Measurements from ENCODE around the gene ARMC7. TPM values are rescaled to one million over a fixed set of nuclear protein-coding genes. Genes with fewer than 3 reads are reported as not detected.

Gene ARMC7
- total RNA-seq, 2 donors from 2014 or later: 13.3 to 13.7 TPM

GRCh38 chr17:75086496-75087181 is 23.1 kb upstream of the ARMC7 start:
- H3K4me3 Mint-ChIP-seq: peak overlapping the region; percentile 78

GRCh38 chr17:75087182-75087557 is 22.6 kb upstream of the ARMC7 start:
- no peaks in the 10 kb centered on the region for H3K36me3 Mint-ChIP-seq
- H3K4me3 Mint-ChIP-seq: peak overlapping the region; percentile 78
- peak overlapping the region; percentile 62 to 66 for H3K27ac Mint-ChIP-seq
- DNase-seq (ENCODE audit: low spot score) (no peak), ATAC-seq (no peak)
- no peaks in the 10 kb centered on the region for H3K9me3 Mint-ChIP-seq
- H3K4me1 Mint-ChIP-seq (ENCODE audit: low read depth in 2 of 2): peaks cover 16 to 21% of the 10 kb centered on the region in 2 donors
- H3K27me3 Mint-ChIP-seq: peaks cover 0 to 2% of the 10 kb centered on the region in 2 donors

More at GRCh38 chr17:75086496-75087181, 23.1 kb upstream of the ARMC7 start:
- Mint-ChIP-seq H3K9me3 (no peaks in the 10 kb centered on the region), H3K4me1 (ENCODE audit: low read depth in 2 of 2) (peaks cover 16 to 17% of the 10 kb centered on the region in 2 donors), H3K27ac (peak overlapping the region; percentile 62 to 66), H3K36me3 (no peaks in the 10 kb centered on the region), H3K27me3 (peaks cover 0 to 2% of the 10 kb centered on the region in 2 donors)
- no peak for DNase-seq (ENCODE audit: low spot score)
- no peak for ATAC-seq

GRCh38 chr17:75087558-75088453 is 22.0 kb upstream of the ARMC7 start, which contains the start of gene SLC16A5:
TSS of gene SLC16A5 (plus strand) at chr17:75087954. CDS start at chr17:75093637, 5,683 bp downstream.
- DNase-seq (ENCODE audit: low spot score): peak; percentile 79
- peak within 1 kb of the TSS; percentile 62 to 66 for H3K27ac Mint-ChIP-seq
- peak; percentile 80 to 90 for ATAC-seq
- H3K27me3 Mint-ChIP-seq: no peaks in the 10 kb centered on the region
- peak within 1 kb of the TSS; percentile 78 for H3K4me3 Mint-ChIP-seq
- no peaks in the 10 kb centered on the region for H3K36me3 Mint-ChIP-seq
- H3K4me1 Mint-ChIP-seq (ENCODE audit: low read depth in 2 of 2): peaks cover 16 to 23% of the 10 kb centered on the region in 2 donors
- H3K9me3 Mint-ChIP-seq: no peaks in the 10 kb centered on the region

GRCh38 chr17:75088465-75089417 is 21.0 kb upstream of the ARMC7 start:
- ATAC-seq (no peak), DNase-seq (ENCODE audit: low spot score) (no peak)
- Mint-ChIP-seq H3K36me3 (no peaks in the 10 kb centered on the region), H3K27me3 (no peaks in the 10 kb centered on the region), H3K9me3 (no peaks in the 10 kb centered on the region), H3K4me3 (peak overlapping the region; percentile 78), H3K27ac (peak overlapping the region; percentile 47 to 66), H3K4me1 (ENCODE audit: low read depth in 2 of 2) (peaks cover 16 to 23% of the 10 kb centered on the region in 2 donors)

- no peaks in the 10 kb centered on the region for H3K9me3 Mint-ChIP-seq
- H3K4me3 Mint-ChIP-seq: no peak overlapping the region
- peaks cover 16 to 23% of the 10 kb centered on the region in 2 donors for H3K4me1 Mint-ChIP-seq (ENCODE audit: low read depth in 2 of 2)
- ATAC-seq (no peak), DNase-seq (ENCODE audit: low spot score) (no peak)
- no peaks in the 10 kb centered on the region for H3K27me3 Mint-ChIP-seq
- no peaks in the 10 kb centered on the region for H3K36me3 Mint-ChIP-seq
- no peak overlapping the region for H3K27ac Mint-ChIP-seq
These were observed 18.6 kb upstream of the ARMC7 start for GRCh38 chr17:75090871-75091854.

GRCh38 chr17:75091855-75092327 is 17.9 kb upstream of the ARMC7 start:
- no peak overlapping the region for H3K4me3 Mint-ChIP-seq
- ATAC-seq: no peak
- H3K27me3 Mint-ChIP-seq: no peaks in the 10 kb centered on the region
- H3K4me1 Mint-ChIP-seq (ENCODE audit: low read depth in 2 of 2): peaks cover 10 to 18% of the 10 kb centered on the region in 2 donors
- no peak for DNase-seq (ENCODE audit: low spot score)
- H3K9me3 Mint-ChIP-seq: no peaks in the 10 kb centered on the region
- H3K27ac Mint-ChIP-seq: no peak overlapping the region
- no peaks in the 10 kb centered on the region for H3K36me3 Mint-ChIP-seq

- H3K4me3 Mint-ChIP-seq: no peak overlapping the region
- H3K9me3 Mint-ChIP-seq: no peaks in the 10 kb centered on the region
- peaks cover 5 to 18% of the 10 kb centered on the region in 2 donors for H3K4me1 Mint-ChIP-seq (ENCODE audit: low read depth in 2 of 2)
- H3K27me3 Mint-ChIP-seq: no peaks in the 10 kb centered on the region
- ATAC-seq (no peak), DNase-seq (ENCODE audit: low spot score) (no peak)
- H3K27ac Mint-ChIP-seq: no peak overlapping the region
- H3K36me3 Mint-ChIP-seq: no peaks in the 10 kb centered on the region
These were observed 16.1 kb upstream of the ARMC7 start for GRCh38 chr17:75093548-75094158.

GRCh38 chr17:75094871-75095399 is 14.8 kb upstream of the ARMC7 start:
- H3K27me3 Mint-ChIP-seq: no peaks in the 10 kb centered on the region
- H3K36me3 Mint-ChIP-seq: no peaks in the 10 kb centered on the region
- H3K4me3 Mint-ChIP-seq: no peak overlapping the region
- no peak for ATAC-seq
- no peaks in the 10 kb centered on the region for H3K9me3 Mint-ChIP-seq
- peaks cover 0 to 14% of the 10 kb centered on the region in 2 donors for H3K4me1 Mint-ChIP-seq (ENCODE audit: low read depth in 2 of 2)
- DNase-seq (ENCODE audit: low spot score): no peak
- no peak overlapping the region for H3K27ac Mint-ChIP-seq

- DNase-seq (ENCODE audit: low spot score): no peak
- Mint-ChIP-seq H3K4me3 (no peak overlapping the region), H3K4me1 (ENCODE audit: low read depth in 2 of 2) (peaks cover 0 to 6% of the 10 kb centered on the region in 2 donors), H3K36me3 (no peaks in the 10 kb centered on the region), H3K9me3 (no peaks in the 10 kb centered on the region), H3K27ac (no peak overlapping the region), H3K27me3 (no peaks in the 10 kb centered on the region)
- ATAC-seq: peak in 1 of 2 donors; percentile 45
These were observed 13.6 kb upstream of the ARMC7 start for GRCh38 chr17:75096082-75096625.

GRCh38 chr17:75097865-75098264 is 11.9 kb upstream of the ARMC7 start:
- ATAC-seq: no peak
- no peak overlapping the region for H3K4me3 Mint-ChIP-seq
- H3K27ac Mint-ChIP-seq: no peak overlapping the region
- no peaks in the 10 kb centered on the region for H3K4me1 Mint-ChIP-seq (ENCODE audit: low read depth in 2 of 2)
- no peak for DNase-seq (ENCODE audit: low spot score)
- H3K27me3 Mint-ChIP-seq: no peaks in the 10 kb centered on the region
- no peaks in the 10 kb centered on the region for H3K36me3 Mint-ChIP-seq
- no peaks in the 10 kb centered on the region for H3K9me3 Mint-ChIP-seq

GRCh38 chr17:75098861-75099260 is 10.9 kb upstream of the ARMC7 start:
- no peaks in the 10 kb centered on the region for H3K9me3 Mint-ChIP-seq
- no peak overlapping the region for H3K4me3 Mint-ChIP-seq
- H3K27me3 Mint-ChIP-seq: no peaks in the 10 kb centered on the region
- ATAC-seq (no peak), DNase-seq (ENCODE audit: low spot score) (no peak)
- no peak overlapping the region for H3K27ac Mint-ChIP-seq
- no peaks in the 10 kb centered on the region for H3K4me1 Mint-ChIP-seq (ENCODE audit: low read depth in 2 of 2)
- no peaks in the 10 kb centered on the region for H3K36me3 Mint-ChIP-seq
